K562 (cell line): ENCODE results near the gene DLX2. TPM values are rescaled to one million over a fixed set of nuclear protein-coding genes. Genes with fewer than 3 reads are reported as not detected.

Experiments
- ARHGAP35 ChIP-seq: fragments of 450-650 bp; IDR thresholded peaks from 2 replicates; pipeline ENCODE4 v1.6.1; 2018; ENCODE audit not compliant: partially characterized antibody
- ARID1B ChIP-seq: fragments of 450-650 bp; IDR thresholded peaks from 2 replicates; pipeline ENCODE4 v1.6.1; 2016; ENCODE audit warnings: antibody characterized with exemption, mild to moderate bottlenecking, inconsistent platforms
- BRCA1 ChIP-seq, 2 experiments: fragments of 450-650 bp in 1 of 2; sonication (generic) in 1 of 2; formaldehyde crosslinking in 1 of 2; IDR thresholded peaks; 2 replicates each; pipeline versions ENCODE4 v1.5.0 to v1.6.1; 2017 to 2020; ENCODE audit warnings: mild to moderate bottlenecking in 1 of 2, missing genetic modification reagents in 1 of 2
- BRF1 ChIP-seq: IDR thresholded peaks from 3 replicates; pipeline ENCODE4 v1.6.1; 2011; ENCODE audit warnings: borderline replicate concordance, mild to moderate bottlenecking; ENCODE audit not compliant: insufficient read length; ENCODE audit errors: extremely low read depth
- C11orf30 ChIP-seq: fragments of 450-650 bp; IDR thresholded peaks from 2 replicates; pipeline ENCODE4 v1.6.1; 2016; ENCODE audit warnings: low read depth, mild to moderate bottlenecking
- ELF2 ChIP-seq: fragments of 250-450 bp; sonication (Bioruptor Pico); IDR thresholded peaks from 2 replicates; pipeline ENCODE4 v1.5.0; 2021; ENCODE audit warnings: mild to moderate bottlenecking
- FOXJ2 ChIP-seq: fragments of 200-800 bp; sonication (Bioruptor generic); IDR thresholded peaks from 2 replicates; pipeline ENCODE4 v1.6.1; 2016; ENCODE audit warnings: missing genetic modification characterization, missing compliant biosample characterization
- NCOR1 ChIP-seq: fragments of 450-650 bp; IDR thresholded peaks from 2 replicates; pipeline ENCODE4 v1.6.1; 2016; ENCODE audit warnings: mild to moderate bottlenecking, moderate library complexity
- SMARCC2 ChIP-seq: fragments of 450-650 bp; IDR thresholded peaks from 2 replicates; pipeline ENCODE4 v1.6.1; 2017; ENCODE audit warnings: antibody characterized with exemption, moderate library complexity, mild to moderate bottlenecking, low read depth
- SNAPC5 ChIP-seq: fragments of 250-450 bp; sonication (Bioruptor Pico); IDR thresholded peaks from 2 replicates; pipeline ENCODE4 v1.8.0; 2021; ENCODE audit warnings: moderate library complexity, mild to moderate bottlenecking, inconsistent platforms
- TEAD1 ChIP-seq, 2 experiments: fragments of 450-650 bp in 1 of 2; sonication (generic) in 1 of 2; formaldehyde crosslinking; IDR thresholded peaks; 2 replicates each; pipeline versions ENCODE4 v1.4.0 to v1.8.0; 2020 to 2022; ENCODE audit warnings: mild to moderate bottlenecking in 2 of 2, missing genetic modification reagents in 1 of 2
- USF2 ChIP-seq: sonication (generic); formaldehyde crosslinking; IDR thresholded peaks from 2 replicates; pipeline ENCODE4 v1.5.0; 2020; ENCODE audit warnings: missing genetic modification reagents
- XRCC5 ChIP-seq: fragments of 200-400 bp; formaldehyde crosslinking; IDR thresholded peaks from 2 replicates; pipeline ENCODE4 v1.6.1; 2017; ENCODE audit warnings: low read depth, mild to moderate bottlenecking, low read length
- ZBTB2 ChIP-seq: fragments of 450-650 bp; IDR thresholded peaks from 2 replicates; pipeline ENCODE4 v1.6.1; 2016; ENCODE audit warnings: antibody characterized with exemption
- ZBTB34 ChIP-seq: fragments of 250-450 bp; sonication (Bioruptor Pico); IDR thresholded peaks from 2 replicates; pipeline ENCODE4 v1.8.0; 2021; ENCODE audit warnings: mild to moderate bottlenecking, moderate library complexity
- ZNF707 ChIP-seq: fragments of 250-450 bp; sonication (Bioruptor Pico); conservative IDR thresholded peaks from 2 replicates; pipeline ENCODE4 v1.8.0; 2022; ENCODE audit warnings: inconsistent platforms, mild to moderate bottlenecking, moderate library complexity
- ZNF717 ChIP-seq: fragments of 250-450 bp; sonication (Bioruptor Pico); IDR thresholded peaks from 2 replicates; pipeline ENCODE4 v1.5.0; 2021
- ZNF778 ChIP-seq: fragments of 450-650 bp; formaldehyde crosslinking; IDR thresholded peaks from 2 replicates; pipeline ENCODE4 v1.4.0; 2020; ENCODE audit warnings: mild to moderate bottlenecking, moderate library complexity
- polyA plus RNA-seq, 8 experiments: library from polyadenylated mRNA; depleted of rRNA in 4 of 8; stranded (reverse) in 5 of 8; unstranded in 3 of 8; fragments of >200 nt; fragmentation: Nextera tagmentation in 2 of 8; fragmentation: Illumina TruSeq in 1 of 8; extraction: Ambion mirVana in 2 of 8; extraction: Trizol in 1 of 8; gene quantifications; 2 replicates each; pipeline versions ENCODE4 v1.2.1 to v1.2.3, GENCODE V29; 2011 to 2014; ENCODE audit warnings: inconsistent platforms in 1 of 8, missing spikeins in 1 of 8
- total RNA-seq, 7 experiments: library from RNA; depleted of rRNA in 6 of 7; stranded (reverse); fragments of >200 nt in 6 of 7; fragmentation: Illumina TruSeq in 2 of 7; extraction: Trizol in 2 of 7; gene quantifications; 2 replicates each; pipeline versions ENCODE4 v1.2.1 to v1.2.3, GENCODE V29; 2011 to 2021; ENCODE audit warnings: low replicate concordance in 1 of 7
- TF ChIP-seq, protein P1 (sequence below), 2 experiments: IDR thresholded peaks; 2 replicates each; pipeline ENCODE4 v1.6.1; 2012; ENCODE audit warnings: improper control_type of control experiment in 2 of 2, low read depth in 2 of 2, low read length in 2 of 2, borderline replicate concordance in 1 of 2

The DLX2 gene
- total and polyA plus RNA-seq, 9 of the 15 experiments (the other 6 are each of a cell fraction or from before 2014, with no cell fraction given) = 0.14 to 4.3 (median 0.86) TPM

- TF ChIP-seq FOXJ2 (tag) = no peak
- no peak for TF ChIP-seq ARID1B
- TF ChIP-seq, protein P1, sequence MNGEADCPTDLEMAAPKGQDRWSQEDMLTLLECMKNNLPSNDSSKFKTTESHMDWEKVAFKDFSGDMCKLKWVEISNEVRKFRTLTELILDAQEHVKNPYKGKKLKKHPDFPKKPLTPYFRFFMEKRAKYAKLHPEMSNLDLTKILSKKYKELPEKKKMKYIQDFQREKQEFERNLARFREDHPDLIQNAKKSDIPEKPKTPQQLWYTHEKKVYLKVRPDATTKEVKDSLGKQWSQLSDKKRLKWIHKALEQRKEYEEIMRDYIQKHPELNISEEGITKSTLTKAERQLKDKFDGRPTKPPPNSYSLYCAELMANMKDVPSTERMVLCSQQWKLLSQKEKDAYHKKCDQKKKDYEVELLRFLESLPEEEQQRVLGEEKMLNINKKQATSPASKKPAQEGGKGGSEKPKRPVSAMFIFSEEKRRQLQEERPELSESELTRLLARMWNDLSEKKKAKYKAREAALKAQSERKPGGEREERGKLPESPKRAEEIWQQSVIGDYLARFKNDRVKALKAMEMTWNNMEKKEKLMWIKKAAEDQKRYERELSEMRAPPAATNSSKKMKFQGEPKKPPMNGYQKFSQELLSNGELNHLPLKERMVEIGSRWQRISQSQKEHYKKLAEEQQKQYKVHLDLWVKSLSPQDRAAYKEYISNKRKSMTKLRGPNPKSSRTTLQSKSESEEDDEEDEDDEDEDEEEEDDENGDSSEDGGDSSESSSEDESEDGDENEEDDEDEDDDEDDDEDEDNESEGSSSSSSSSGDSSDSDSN (IDR thresholded peaks at IDR 0.05; ENCODE audit: borderline replicate concordance in 1 of 2, low read depth in 2 of 2, low read length in 2 of 2) = peak; percentile 75 to 79; a peak in 3 of 4 replicates
- no peak for TF ChIP-seq SMARCC2
- TF ChIP-seq ZBTB2 = no peak
- no peak for TF ChIP-seq ARHGAP35
- TF ChIP-seq ZNF778 (CRISPR knock-in tag) = no peak
- TF ChIP-seq NCOR1 = no peak
- no peak for TF ChIP-seq SNAPC5 (CRISPR knock-in tag)
- no peak for TF ChIP-seq ZBTB34 (CRISPR knock-in tag)
- no peak for TF ChIP-seq ELF2 (CRISPR knock-in tag)
- no peak for TF ChIP-seq BRCA1 (IDR thresholded peaks at IDR 0.05)
- TF ChIP-seq BRCA1 (CRISPR knock-in tag; IDR thresholded peaks at IDR 0.05) = no peak
- TF ChIP-seq ZNF717 (CRISPR knock-in tag) = no peak
- TF ChIP-seq XRCC5 = no peak
- TF ChIP-seq BRF1 = no peak
- TF ChIP-seq TEAD1 (CRISPR knock-in tag; IDR thresholded peaks at IDR 0.05) = peak in 1 of 2 experiments; percentile 80; a peak in 2 of 4 replicates
- peak; percentile 96 for TF ChIP-seq USF2 (CRISPR knock-in tag)
- no peak for TF ChIP-seq C11orf30
- TF ChIP-seq ZNF707 (CRISPR knock-in tag) = no peak
Observed at GRCh38 chr2:172102391-172103359, at the start of gene DLX2 (continued).
